ENCODE measurements around the gene SPHKAP.

- TF ChIP-seq TAF1 (IDR thresholded peaks at IDR 0.05; ENCODE audit: low read depth) (no peak), CREB1 (IDR thresholded peaks at IDR 0.05; ENCODE audit: low read depth) (no peak), YY1 (IDR thresholded peaks at IDR 0.05; ENCODE audit: low read depth) (no peak), REST (IDR thresholded peaks at IDR 0.05; ENCODE audit: low read depth) (no peak), EP300 (IDR thresholded peaks at IDR 0.05; ENCODE audit: borderline replicate concordance) (no peak), RAD21 (IDR thresholded peaks at IDR 0.05; ENCODE audit: low read depth) (no peak), NFIC (IDR thresholded peaks at IDR 0.05) (no peak), TCF12 (IDR thresholded peaks at IDR 0.05; ENCODE audit: low read depth) (no peak), FOXM1 (IDR thresholded peaks at IDR 0.05; ENCODE audit: borderline replicate concordance, low read depth) (no peak), EGR1 (IDR thresholded peaks at IDR 0.05) (no peak), TEAD4 (IDR thresholded peaks at IDR 0.05) (no peak), CEBPB (IDR thresholded peaks at IDR 0.05) (no peak)
- TF ChIP-seq, protein P1, sequence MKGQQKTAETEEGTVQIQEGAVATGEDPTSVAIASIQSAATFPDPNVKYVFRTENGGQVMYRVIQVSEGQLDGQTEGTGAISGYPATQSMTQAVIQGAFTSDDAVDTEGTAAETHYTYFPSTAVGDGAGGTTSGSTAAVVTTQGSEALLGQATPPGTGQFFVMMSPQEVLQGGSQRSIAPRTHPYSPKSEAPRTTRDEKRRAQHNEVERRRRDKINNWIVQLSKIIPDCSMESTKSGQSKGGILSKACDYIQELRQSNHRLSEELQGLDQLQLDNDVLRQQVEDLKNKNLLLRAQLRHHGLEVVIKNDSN (IDR thresholded peaks at IDR 0.05), result no peak
- TF ChIP-seq, protein P2, sequence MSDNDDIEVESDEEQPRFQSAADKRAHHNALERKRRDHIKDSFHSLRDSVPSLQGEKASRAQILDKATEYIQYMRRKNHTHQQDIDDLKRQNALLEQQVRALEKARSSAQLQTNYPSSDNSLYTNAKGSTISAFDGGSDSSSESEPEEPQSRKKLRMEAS (IDR thresholded peaks at IDR 0.05), result no peak
These were observed 89.4 kb downstream of the SPHKAP start for GRCh38 chr2:228092056-228092455.
